COR-L47 (cell line): ENCODE data around the gene CNTNAP2.
"Not testable (repeated sequence)": the region's sequence is repeated elsewhere in the genome, so short reads cannot be mapped to it uniquely, and the experiment has no call there.

ENCODE experiments used
- DNase-seq: peaks from one replicate; lab custom pipeline; 2025; lab: John Stamatoyannopoulos, UW

Gene CNTNAP2

GRCh38 chr7:146150153-146150552 is 33.6 kb downstream of the CNTNAP2 start:
- DNase-seq: no peak

GRCh38 chr7:146172112-146172511 is 55.5 kb downstream of the CNTNAP2 start:
- no peak for DNase-seq

- DNase-seq: no peak
Measured at GRCh38 chr7:146175716-146176115, 59.1 kb downstream of the CNTNAP2 start.

- DNase-seq: no peak
Measured at GRCh38 chr7:146176860-146177259, 60.3 kb downstream of the CNTNAP2 start.

- DNase-seq: no peak
Measured at GRCh38 chr7:146177301-146177700, 60.7 kb downstream of the CNTNAP2 start.

- no peak for DNase-seq
Measured at GRCh38 chr7:146185844-146186243, 69.2 kb downstream of the CNTNAP2 start.

GRCh38 chr7:146191428-146191827 is 74.8 kb downstream of the CNTNAP2 start:
- DNase-seq: not testable (repeated sequence)

GRCh38 chr7:146201945-146202344 is 85.3 kb downstream of the CNTNAP2 start:
- no peak for DNase-seq

- DNase-seq: no peak
Measured at GRCh38 chr7:146206270-146206669, 89.7 kb downstream of the CNTNAP2 start.

GRCh38 chr7:146208492-146208891 is 91.9 kb downstream of the CNTNAP2 start:
- peak; percentile 2 for DNase-seq

GRCh38 chr7:146214842-146215241 is 98.2 kb downstream of the CNTNAP2 start:
- DNase-seq: no peak

GRCh38 chr7:146216396-146217041 is 99.9 kb downstream of the CNTNAP2 start:
- DNase-seq: no peak

GRCh38 chr7:146223851-146224250 is 107.2 kb downstream of the CNTNAP2 start:
- no peak for DNase-seq

GRCh38 chr7:146232604-146233003 is 116.0 kb downstream of the CNTNAP2 start:
- no peak for DNase-seq

- peak; percentile 8 for DNase-seq
Measured at GRCh38 chr7:146235195-146235594, 118.6 kb downstream of the CNTNAP2 start.

GRCh38 chr7:146242661-146243060 is 126.1 kb downstream of the CNTNAP2 start:
- DNase-seq: no peak

- not testable (repeated sequence) for DNase-seq
Measured at GRCh38 chr7:146247991-146248390, 131.4 kb downstream of the CNTNAP2 start.

- not testable (repeated sequence) for DNase-seq
Measured at GRCh38 chr7:146248744-146249143, 132.1 kb downstream of the CNTNAP2 start.

GRCh38 chr7:146249272-146249671 is 132.7 kb downstream of the CNTNAP2 start:
- no peak for DNase-seq

GRCh38 chr7:146255609-146256008 is 139.0 kb downstream of the CNTNAP2 start:
- no peak for DNase-seq

- no peak for DNase-seq
Measured at GRCh38 chr7:146262527-146262926, 145.9 kb downstream of the CNTNAP2 start.

- DNase-seq: no peak
Measured at GRCh38 chr7:146276888-146277287, 160.3 kb downstream of the CNTNAP2 start.

- no peak for DNase-seq
Measured at GRCh38 chr7:146285418-146285817, 168.8 kb downstream of the CNTNAP2 start.

GRCh38 chr7:146290746-146291145 is 174.1 kb downstream of the CNTNAP2 start:
- no peak for DNase-seq
